ENCODE data around the gene OSBPL2. TPM values are rescaled to one million over a fixed set of nuclear protein-coding genes. Genes with fewer than 3 reads are reported as not detected.

Gene OSBPL2
- total RNA-seq, 2 donors from 2014 or later, result 46.7 to 50.3 TPM

- TF ChIP-seq CTCF (conservative IDR thresholded peaks at IDR 0.05), result no peak
Observed at GRCh38 chr20:62265365-62265764, 27.0 kb downstream of the OSBPL2 start.

DNA sequence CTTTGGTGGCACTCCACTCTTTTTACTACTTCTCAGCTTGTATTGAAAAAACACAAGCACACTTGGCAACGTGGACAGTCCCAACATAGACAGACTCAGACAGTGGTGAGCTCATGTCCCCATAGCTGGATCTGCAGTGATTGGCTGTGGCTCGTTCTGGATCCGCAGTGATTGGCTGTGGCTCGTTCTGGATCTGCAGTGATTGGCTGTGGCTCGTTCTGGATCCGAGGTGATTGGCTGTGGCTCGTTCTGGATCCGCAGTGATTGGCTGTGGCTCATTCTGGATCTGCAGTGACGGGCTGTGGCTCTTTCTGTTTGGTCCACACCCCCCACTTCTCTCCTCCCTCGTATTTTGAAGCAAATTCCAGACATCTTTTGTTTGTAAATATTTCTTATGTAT is 28.0 kb downstream of the OSBPL2 start:
- TF ChIP-seq CTCF (conservative IDR thresholded peaks at IDR 0.05), result no peak
- peaks cover 22% of the 10 kb centered on the region for H3K9me3 Mint-ChIP-seq
- no peaks in the 10 kb centered on the region for H3K27me3 ChIP-seq (ENCODE audit: control insufficient read depth, insufficient read depth, low read length, poor library complexity, severe bottlenecking)
- H3K27me3 Mint-ChIP-seq (ENCODE audit: insufficient read depth), result no peaks in the 10 kb centered on the region
- H3K4me1 ChIP-seq (ENCODE audit: control insufficient read depth, insufficient read depth, low read length), result no peaks in the 10 kb centered on the region
- peaks cover 24% of the 10 kb centered on the region for H3K9me3 ChIP-seq (ENCODE audit: control insufficient read depth, low read length)
- no peak overlapping the region for H3K9ac ChIP-seq (ENCODE audit: extremely low read depth, low read length, poor library complexity, severe bottlenecking)
- H3K36me3 ChIP-seq (ENCODE audit: control insufficient read depth, insufficient read depth, low read length), result peaks cover 56% of the 10 kb centered on the region
- WGBS, 2 experiments (ENCODE audit: insufficient coverage in 1 of 2, insufficient read length in 1 of 2), result 92 to 95% methylated on average over 6 to 9 of the region's 10 CpGs
- H3K4me3 ChIP-seq (ENCODE audit: low read length), result no peak overlapping the region
- H3K27ac ChIP-seq (ENCODE audit: low read depth, low read length), result no peak overlapping the region
- DNase-seq, result no peak
- H3K27ac Mint-ChIP-seq, result no peak overlapping the region
- H3K4me1 Mint-ChIP-seq, result no peaks in the 10 kb centered on the region
- H3K36me3 Mint-ChIP-seq (ENCODE audit: low read depth), result peaks cover 66% of the 10 kb centered on the region
- H3K4me3 Mint-ChIP-seq, result no peak overlapping the region

More at GRCh38 chr20:62265365-62265764, 27.0 kb downstream of the OSBPL2 start:
- no peaks in the 10 kb centered on the region for H3K4me1 Mint-ChIP-seq
- Histone ChIP-seq H3K27ac (ENCODE audit: low read depth, low read length) (no peak overlapping the region), H3K9me3 (ENCODE audit: control insufficient read depth, low read length) (peaks cover 24% of the 10 kb centered on the region), H3K4me1 (ENCODE audit: control insufficient read depth, insufficient read depth, low read length) (no peaks in the 10 kb centered on the region), H3K27me3 (ENCODE audit: control insufficient read depth, insufficient read depth, low read length, poor library complexity, severe bottlenecking) (no peaks in the 10 kb centered on the region), H3K9ac (ENCODE audit: extremely low read depth, low read length, poor library complexity, severe bottlenecking) (no peak overlapping the region), H3K4me3 (ENCODE audit: low read length) (no peak overlapping the region), H3K36me3 (ENCODE audit: control insufficient read depth, insufficient read depth, low read length) (peaks cover 62% of the 10 kb centered on the region)
- peaks cover 22% of the 10 kb centered on the region for H3K9me3 Mint-ChIP-seq
- WGBS, 2 experiments (ENCODE audit: insufficient coverage in 1 of 2, insufficient read length in 1 of 2), result 100% methylated on average over 1 of the region's 1 CpG; no CpG with 5 or more reads in 1 of the 2 experiments
- no peaks in the 10 kb centered on the region for H3K27me3 Mint-ChIP-seq (ENCODE audit: insufficient read depth)
- no peak overlapping the region for H3K4me3 Mint-ChIP-seq
- no peak overlapping the region for H3K27ac Mint-ChIP-seq
- H3K36me3 Mint-ChIP-seq (ENCODE audit: low read depth), result peaks cover 70% of the 10 kb centered on the region
- DNase-seq, result no peak

DNA sequence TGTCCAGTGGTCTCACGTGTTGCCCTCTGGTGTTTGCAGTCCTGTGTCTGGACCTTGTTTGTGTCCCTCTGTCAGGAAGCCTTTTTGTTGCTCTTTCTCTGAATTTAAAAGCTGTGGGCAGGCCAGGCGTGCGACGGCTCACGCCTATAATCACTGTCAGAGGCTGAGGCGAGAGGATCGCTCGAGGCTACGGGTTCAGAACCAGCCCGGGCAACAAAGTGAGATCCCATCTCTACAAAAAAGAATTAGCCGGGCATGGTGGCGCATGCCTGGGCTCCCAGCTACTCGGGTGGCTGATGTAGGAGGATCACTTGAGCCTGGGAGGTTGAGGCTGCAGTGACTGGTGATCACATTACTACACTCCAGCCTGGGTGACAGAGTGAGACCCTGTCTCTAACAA is 28.5 kb downstream of the OSBPL2 start:
- Mint-ChIP-seq H3K9me3 (peaks cover 22% of the 10 kb centered on the region), H3K36me3 (ENCODE audit: low read depth) (peaks cover 64% of the 10 kb centered on the region), H3K27ac (no peak overlapping the region), H3K27me3 (ENCODE audit: insufficient read depth) (no peaks in the 10 kb centered on the region), H3K4me3 (no peak overlapping the region), H3K4me1 (no peaks in the 10 kb centered on the region)
- WGBS, 2 experiments (ENCODE audit: insufficient coverage in 1 of 2, insufficient read length in 1 of 2), result 88 to 94% methylated on average over 11 to 13 of the region's 13 CpGs
- Histone ChIP-seq H3K4me1 (ENCODE audit: control insufficient read depth, insufficient read depth, low read length) (no peaks in the 10 kb centered on the region), H3K27ac (ENCODE audit: low read depth, low read length) (no peak overlapping the region), H3K4me3 (ENCODE audit: low read length) (no peak overlapping the region), H3K27me3 (ENCODE audit: control insufficient read depth, insufficient read depth, low read length, poor library complexity, severe bottlenecking) (no peaks in the 10 kb centered on the region), H3K9ac (ENCODE audit: extremely low read depth, low read length, poor library complexity, severe bottlenecking) (no peak overlapping the region), H3K9me3 (ENCODE audit: control insufficient read depth, low read length) (peaks cover 24% of the 10 kb centered on the region), H3K36me3 (ENCODE audit: control insufficient read depth, insufficient read depth, low read length) (peaks cover 56% of the 10 kb centered on the region)
- DNase-seq, result no peak
- no peak for TF ChIP-seq CTCF (conservative IDR thresholded peaks at IDR 0.05)
